Fibroblast of mammary gland (primary cell): Measurements from ENCODE around the gene BCL11B.
A peak's percentile ranks its signal among the peaks of the same experiment; 100 is the strongest.

Experiments
- DNase-seq: peaks from one replicate; pipeline ENCODE4 v3.0.0-alpha.2; 2010; ENCODE audit warnings: low read depth
- H3K4me3 ChIP-seq: 2 replicates; pipeline ENCODE4 v1.5.1; 2011; ENCODE audit warnings: low read depth, mild to moderate bottlenecking, low read length, moderate library complexity; ENCODE audit not compliant: control insufficient read depth
- CTCF ChIP-seq: conservative IDR thresholded peaks from 2 replicates; pipeline ENCODE4 v1.5.1; 2011; ENCODE audit warnings: low read depth, low read length, inconsistent platforms; ENCODE audit not compliant: control insufficient read depth, insufficient read depth

The BCL11B gene

GRCh38 chr14:99273766-99274345, 1.9 kb upstream of the BCL11B start:
- no peak for DNase-seq
- TF ChIP-seq CTCF, result no peak

DNA sequence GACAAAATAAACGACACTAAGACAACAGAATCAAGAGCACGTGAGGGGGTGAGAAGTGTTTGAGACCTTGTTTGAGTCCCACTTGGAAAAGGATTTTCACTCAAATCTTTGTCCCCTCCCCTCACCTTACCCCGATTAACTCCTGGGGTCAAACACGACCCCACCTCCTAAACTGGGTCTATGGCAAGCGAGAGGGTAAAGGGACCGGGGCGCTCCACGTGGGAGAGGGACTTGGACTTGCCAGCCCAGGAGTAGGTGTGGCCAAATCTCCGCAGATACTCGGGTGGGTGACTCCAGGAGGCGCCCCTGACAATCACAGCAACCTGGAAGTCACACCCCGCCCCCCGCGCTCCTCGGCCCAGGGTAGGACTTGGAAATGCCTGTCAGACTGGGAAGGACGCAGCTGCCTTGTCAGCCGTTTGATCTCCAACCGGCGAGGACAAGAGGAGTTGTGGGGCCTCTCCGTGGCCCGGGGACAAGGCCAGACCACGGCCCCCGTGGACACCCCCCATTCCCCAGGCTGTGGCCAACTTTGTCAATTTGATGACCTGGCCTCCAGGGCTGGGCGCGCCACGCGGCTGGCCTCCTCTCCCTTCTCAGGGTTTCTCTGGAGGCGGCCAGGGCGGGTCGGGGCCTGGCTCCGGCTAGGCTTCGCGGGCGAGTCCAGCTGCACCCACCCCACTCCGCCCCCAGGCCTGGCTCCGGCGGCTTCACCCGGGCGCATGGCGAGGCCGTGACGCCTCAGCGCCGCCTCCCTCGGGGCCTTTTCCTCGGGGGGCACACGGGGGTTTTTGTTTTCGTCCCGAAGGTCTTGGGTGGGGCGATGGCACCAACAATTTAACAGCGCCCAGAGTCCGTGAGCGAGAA, 1.1 kb upstream of the BCL11B start:
- no peak for TF ChIP-seq CTCF
- DNase-seq, result no peak

More at GRCh38 chr14:99273766-99274345, 1.9 kb upstream of the BCL11B start:
- peak overlapping the region; percentile 13 for H3K4me3 ChIP-seq

DNA sequence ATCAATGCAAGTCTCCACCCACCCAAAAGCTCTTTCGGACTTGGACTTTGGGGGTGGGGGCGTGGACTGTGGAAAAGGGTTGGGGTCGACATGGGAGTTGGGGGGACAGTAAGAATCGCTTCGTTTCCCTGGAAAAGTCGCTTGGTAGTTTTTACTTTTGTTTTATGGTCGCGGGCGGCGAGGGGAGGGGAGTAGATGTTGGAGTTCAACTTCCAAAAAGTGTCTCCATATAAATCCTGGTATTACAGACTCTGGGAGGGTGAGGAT, 568 bp upstream of the BCL11B start:
- peak overlapping the region; percentile 27 for H3K4me3 ChIP-seq
- DNase-seq, result no peak
- TF ChIP-seq CTCF, result no peak

More for the DNA sequence above, 1.1 kb upstream of the BCL11B start:
- no peak overlapping the region for H3K4me3 ChIP-seq

GRCh38 chr14:99271221-99271941, 616 bp downstream of the BCL11B start:
- TF ChIP-seq CTCF, result no peak
- peak overlapping the region; percentile 27 for H3K4me3 ChIP-seq
- DNase-seq, result no peak

- DNase-seq, result no peak
- TF ChIP-seq CTCF, result no peak
- no peak overlapping the region for H3K4me3 ChIP-seq
Observed at GRCh38 chr14:99270458-99271220, 1.4 kb downstream of the BCL11B start.
